ENCODE results near the gene CHN2.
A peak's percentile ranks its signal among the peaks of the same experiment; 100 is the strongest.

Gene CHN2

GRCh38 chr7:29319719-29320521, 125.3 kb downstream of the CHN2 start:
- TF ChIP-seq NFRKB (IDR thresholded peaks at IDR 0.05) = no peak
- POLR2A ChIA-PET = no interaction called here
- CTCF ChIA-PET = interaction anchor here (0.7 to 1.4 kb wide), 4 partner anchors 10 to 1249 kb away, joined by 3 to 4 read pairs (median 3); no protein-coding TSS in a partner anchor
- no peak for DNase-seq (ENCODE audit: extremely low spot score)

DNA sequence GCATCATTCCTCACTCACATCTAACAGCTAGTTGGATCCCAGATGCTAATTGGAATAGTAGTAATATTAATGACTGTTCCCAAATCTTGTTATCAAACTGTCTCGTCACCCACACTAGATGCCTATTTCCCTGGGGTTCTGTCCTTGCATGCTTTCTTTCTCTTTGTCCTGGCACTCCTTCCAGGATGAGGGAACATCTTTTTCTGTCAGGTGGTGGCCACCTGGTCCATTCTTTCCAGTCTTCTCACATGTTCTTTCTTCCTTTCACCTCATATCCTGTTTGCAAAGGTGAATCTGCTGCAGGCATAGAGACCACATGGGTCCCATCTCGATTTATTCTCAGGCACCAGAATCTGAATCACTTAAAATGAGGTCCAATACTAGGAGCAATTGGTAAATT, 126.0 kb downstream of the CHN2 start:
- POLR2A ChIA-PET = no interaction called here
- CTCF ChIA-PET = interaction anchor here (1.1 kb wide), 1 partner anchor 131 kb away, joined by 4 read pairs; no protein-coding TSS in a partner anchor
- TF ChIP-seq ELF4 (IDR thresholded peaks at IDR 0.05) = no peak
- TF ChIP-seq SP1 (IDR thresholded peaks at IDR 0.05) = no peak
- TF ChIP-seq ZNF384 (IDR thresholded peaks at IDR 0.05) = no peak
- TF ChIP-seq, protein P1, sequence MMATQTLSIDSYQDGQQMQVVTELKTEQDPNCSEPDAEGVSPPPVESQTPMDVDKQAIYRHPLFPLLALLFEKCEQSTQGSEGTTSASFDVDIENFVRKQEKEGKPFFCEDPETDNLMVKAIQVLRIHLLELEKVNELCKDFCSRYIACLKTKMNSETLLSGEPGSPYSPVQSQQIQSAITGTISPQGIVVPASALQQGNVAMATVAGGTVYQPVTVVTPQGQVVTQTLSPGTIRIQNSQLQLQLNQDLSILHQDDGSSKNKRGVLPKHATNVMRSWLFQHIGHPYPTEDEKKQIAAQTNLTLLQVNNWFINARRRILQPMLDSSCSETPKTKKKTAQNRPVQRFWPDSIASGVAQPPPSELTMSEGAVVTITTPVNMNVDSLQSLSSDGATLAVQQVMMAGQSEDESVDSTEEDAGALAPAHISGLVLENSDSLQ (IDR thresholded peaks at IDR 0.05) = no peak
- TF ChIP-seq NFRKB (IDR thresholded peaks at IDR 0.05) = no peak
- TF ChIP-seq HDGF (IDR thresholded peaks at IDR 0.05; ENCODE audit: borderline replicate concordance) = no peak
- TF ChIP-seq FOXM1 (IDR thresholded peaks at IDR 0.05; ENCODE audit: borderline replicate concordance) = no peak
- no peak for TF ChIP-seq L3MBTL2 (conservative IDR thresholded peaks at IDR 0.05)
- TF ChIP-seq LEF1 (IDR thresholded peaks at IDR 0.05; ENCODE audit: borderline replicate concordance) = no peak
- no peak for TF ChIP-seq BHLHE40 (IDR thresholded peaks at IDR 0.05; ENCODE audit: borderline replicate concordance)
- TF ChIP-seq TARDBP (IDR thresholded peaks at IDR 0.05) = no peak
- no peak for TF ChIP-seq ARNT (IDR thresholded peaks at IDR 0.05)
- no peak for TF ChIP-seq CTBP1 (IDR thresholded peaks at IDR 0.05; ENCODE audit: borderline replicate concordance)
- TF ChIP-seq FOXK2 (IDR thresholded peaks at IDR 0.05) = no peak
- no peak for TF ChIP-seq FOXA1 (IDR thresholded peaks at IDR 0.05)
- TF ChIP-seq SUZ12 (IDR thresholded peaks at IDR 0.05) = no peak
- DNase-seq (ENCODE audit: extremely low spot score) = no peak

DNA sequence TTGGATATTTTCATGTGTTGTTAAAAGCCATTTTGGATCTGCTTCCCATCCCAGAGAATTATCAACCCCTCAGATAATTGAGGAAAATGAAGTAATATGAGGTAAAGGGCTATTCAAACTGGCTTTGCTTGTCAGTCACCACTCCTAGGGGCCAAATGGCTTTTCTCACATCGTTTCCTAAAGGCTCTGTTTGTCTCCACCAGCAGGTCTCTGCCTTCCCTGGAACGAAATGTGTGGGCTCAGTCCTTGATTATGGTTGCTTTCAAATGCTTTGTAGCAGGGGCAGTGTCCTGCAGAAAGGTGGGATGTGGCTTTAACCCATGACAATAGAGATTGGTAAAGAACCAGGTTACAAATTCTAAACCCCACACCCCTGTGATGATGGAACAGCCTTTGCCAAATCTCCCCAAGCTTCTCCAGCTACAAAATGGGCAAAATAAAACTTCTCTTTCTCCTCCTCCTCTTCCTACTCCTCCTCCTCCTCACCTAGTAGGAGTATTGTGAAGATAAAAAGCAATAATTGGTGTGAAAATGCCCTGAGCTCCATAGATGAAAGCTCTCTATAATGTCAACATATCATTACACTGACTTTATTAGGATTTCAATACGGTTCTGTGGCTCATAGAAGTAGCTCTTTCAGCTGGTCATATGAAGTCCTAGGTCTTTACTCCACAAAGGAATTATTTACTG, 127.6 kb downstream of the CHN2 start:
- TF ChIP-seq SP1 (IDR thresholded peaks at IDR 0.05) (no peak), HDGF (IDR thresholded peaks at IDR 0.05; ENCODE audit: borderline replicate concordance) (no peak), NFRKB (IDR thresholded peaks at IDR 0.05) (no peak), FOXA1 (IDR thresholded peaks at IDR 0.05) (no peak), ARNT (IDR thresholded peaks at IDR 0.05) (no peak), L3MBTL2 (conservative IDR thresholded peaks at IDR 0.05) (no peak), CTBP1 (IDR thresholded peaks at IDR 0.05; ENCODE audit: borderline replicate concordance) (no peak), SUZ12 (IDR thresholded peaks at IDR 0.05) (no peak), FOXM1 (IDR thresholded peaks at IDR 0.05; ENCODE audit: borderline replicate concordance) (no peak), LEF1 (IDR thresholded peaks at IDR 0.05; ENCODE audit: borderline replicate concordance) (no peak), ZNF384 (IDR thresholded peaks at IDR 0.05) (no peak), BHLHE40 (IDR thresholded peaks at IDR 0.05; ENCODE audit: borderline replicate concordance) (no peak), ELF4 (IDR thresholded peaks at IDR 0.05) (no peak), FOXK2 (IDR thresholded peaks at IDR 0.05) (no peak)
- no peak for DNase-seq (ENCODE audit: extremely low spot score)
- POLR2A ChIA-PET = no interaction called here
- CTCF ChIA-PET = interaction anchor here (0.6 to 0.8 kb wide), 2 partner anchors 85 to 133 kb away, joined by 3 to 4 read pairs; no protein-coding TSS in a partner anchor

DNA sequence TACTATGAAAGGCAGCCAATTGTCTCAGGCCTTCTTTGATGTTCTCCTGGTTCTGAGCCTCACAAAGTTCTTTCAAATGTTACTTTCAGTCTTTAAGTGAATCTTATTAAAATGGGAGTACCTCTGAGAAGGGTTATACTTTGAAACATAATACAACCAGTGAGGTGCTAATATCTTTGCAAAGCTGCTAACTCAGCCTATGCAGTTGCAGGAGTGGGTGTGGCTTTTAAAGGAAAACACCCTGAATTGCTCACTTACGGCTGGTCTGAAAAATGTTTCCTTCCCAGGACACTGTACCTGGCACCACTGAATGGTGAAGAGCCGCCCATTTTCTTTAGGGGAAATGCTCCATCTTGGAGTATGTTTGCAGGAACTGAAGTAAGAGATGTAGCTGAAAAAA, 130.9 kb downstream of the CHN2 start:
- DNase-seq (ENCODE audit: extremely low spot score) = no peak
- POLR2A ChIA-PET = no interaction called here
- no peak for TF ChIP-seq ZNF384 (IDR thresholded peaks at IDR 0.05)
- TF ChIP-seq NFRKB (IDR thresholded peaks at IDR 0.05) = no peak
- no peak for TF ChIP-seq FOXM1 (IDR thresholded peaks at IDR 0.05; ENCODE audit: borderline replicate concordance)
- TF ChIP-seq CTBP1 (IDR thresholded peaks at IDR 0.05; ENCODE audit: borderline replicate concordance) = no peak
- TF ChIP-seq SP1 (IDR thresholded peaks at IDR 0.05) = no peak
- no peak for TF ChIP-seq ARNT (IDR thresholded peaks at IDR 0.05)
- CTCF ChIA-PET = interaction anchor here (1.1 kb wide), 1 partner anchor 20 kb away, joined by 3 read pairs; no protein-coding TSS in a partner anchor

DNA sequence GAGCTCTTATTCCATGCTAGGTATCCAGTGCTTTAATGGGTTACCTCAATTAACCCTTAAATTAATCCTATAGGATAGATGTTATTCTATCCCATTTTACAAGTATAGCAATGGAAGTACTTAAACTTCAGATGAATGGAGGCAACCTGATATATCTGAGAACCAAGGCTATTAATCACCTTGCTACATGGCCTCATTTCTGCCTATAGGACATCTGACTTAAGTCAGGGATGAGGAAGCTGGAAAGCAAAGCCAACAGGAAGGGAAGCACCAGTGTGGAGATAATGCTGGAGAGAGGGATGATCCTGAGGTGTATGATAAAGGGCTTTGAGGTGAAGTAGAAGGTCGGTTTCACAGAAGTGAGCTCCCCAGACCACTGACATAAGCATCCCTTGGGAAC, 132.3 kb downstream of the CHN2 start:
- CTCF ChIA-PET = interaction anchor here (0.6 to 0.7 kb wide), 2 partner anchors 79 to 137 kb away, joined by 3 read pairs; no protein-coding TSS in a partner anchor
- no peak for TF ChIP-seq FOXM1 (IDR thresholded peaks at IDR 0.05; ENCODE audit: borderline replicate concordance)
- no peak for TF ChIP-seq SP1 (IDR thresholded peaks at IDR 0.05)
- no peak for TF ChIP-seq FOXK2 (IDR thresholded peaks at IDR 0.05)
- no peak for TF ChIP-seq L3MBTL2 (conservative IDR thresholded peaks at IDR 0.05)
- TF ChIP-seq, protein P1 (IDR thresholded peaks at IDR 0.05) = peak; percentile 61
- TF ChIP-seq BHLHE40 (IDR thresholded peaks at IDR 0.05; ENCODE audit: borderline replicate concordance) = no peak
- no peak for TF ChIP-seq FOXA1 (IDR thresholded peaks at IDR 0.05)
- POLR2A ChIA-PET = no interaction called here

GRCh38 chr7:29327455-29327854, 132.9 kb downstream of the CHN2 start:
- CTCF ChIA-PET = interaction anchor here (0.7 kb wide), 1 partner anchor 138 kb away, joined by 3 read pairs; no protein-coding TSS in a partner anchor

More for the DNA sequence above, 132.3 kb downstream of the CHN2 start:
- DNase-seq (ENCODE audit: extremely low spot score) = no peak

More at GRCh38 chr7:29327455-29327854, 132.9 kb downstream of the CHN2 start:
- TF ChIP-seq FOXK2 (IDR thresholded peaks at IDR 0.05) = no peak
- TF ChIP-seq SUZ12 (IDR thresholded peaks at IDR 0.05) = no peak
- TF ChIP-seq BHLHE40 (IDR thresholded peaks at IDR 0.05; ENCODE audit: borderline replicate concordance) = no peak
- TF ChIP-seq SP1 (IDR thresholded peaks at IDR 0.05) = no peak
- TF ChIP-seq LEF1 (IDR thresholded peaks at IDR 0.05; ENCODE audit: borderline replicate concordance) = no peak
- TF ChIP-seq, protein P1 (IDR thresholded peaks at IDR 0.05) = no peak
- no peak; the same call in 1 of the 2 replicates for TF ChIP-seq CTBP1 (IDR thresholded peaks at IDR 0.05; ENCODE audit: borderline replicate concordance)
- TF ChIP-seq L3MBTL2 (conservative IDR thresholded peaks at IDR 0.05) = no peak
- no peak for TF ChIP-seq ZNF384 (IDR thresholded peaks at IDR 0.05)
- TF ChIP-seq FOXM1 (IDR thresholded peaks at IDR 0.05; ENCODE audit: borderline replicate concordance) = no peak
- TF ChIP-seq NFRKB (IDR thresholded peaks at IDR 0.05) = no peak
- no peak for TF ChIP-seq FOXA1 (IDR thresholded peaks at IDR 0.05)
- TF ChIP-seq TARDBP (IDR thresholded peaks at IDR 0.05) = no peak
- TF ChIP-seq HDGF (IDR thresholded peaks at IDR 0.05; ENCODE audit: borderline replicate concordance) = no peak
- TF ChIP-seq ELF4 (IDR thresholded peaks at IDR 0.05) = no peak
- TF ChIP-seq ARNT (IDR thresholded peaks at IDR 0.05) = no peak
- peak; percentile 47 for DNase-seq (ENCODE audit: extremely low spot score)
- POLR2A ChIA-PET = no interaction called here
